Liver (tissue), 9 donors: ENCODE measurements around the gene SSC4D. TPM values are rescaled to one million over a fixed set of nuclear protein-coding genes. Genes with fewer than 3 reads are reported as not detected.

ENCODE experiments used
- DNase-seq: peaks from one replicate; pipeline ENCODE4 v3.0.0-alpha.2; 2017; ENCODE audit warnings: low spot score
- H3K27ac ChIP-seq, 2 donors: one replicate each; pipeline ENCODE4 v1.7.0; 2013; ENCODE audit warnings: inconsistent platforms in 2 of 2, low read length in 2 of 2, control low read depth in 1 of 2, low read depth in 1 of 2, mild to moderate bottlenecking in 1 of 2
- H3K27me3 ChIP-seq, 4 donors: one replicate each; pipeline versions ENCODE4 v1.6.1 to v1.7.0; 2013; ENCODE audit warnings: low read length in 3 of 4, inconsistent platforms in 1 of 4, mild to moderate bottlenecking in 1 of 4, moderate library complexity in 1 of 4; ENCODE audit not compliant: control insufficient read depth in 4 of 4, insufficient read depth in 4 of 4
- H3K36me3 ChIP-seq, 4 donors: one replicate each; pipeline versions ENCODE4 v1.6.1 to v1.7.0; 2013; ENCODE audit warnings: low read length in 3 of 4, mild to moderate bottlenecking in 3 of 4, low read depth in 1 of 4, moderate library complexity in 1 of 4; ENCODE audit not compliant: control insufficient read depth in 4 of 4, insufficient read depth in 3 of 4
- H3K4me1 ChIP-seq, 4 donors: one replicate each; pipeline versions ENCODE4 v1.6.1 to v1.7.0; 2013; ENCODE audit warnings: low read length in 3 of 4, mild to moderate bottlenecking in 3 of 4, moderate library complexity in 1 of 4; ENCODE audit not compliant: control insufficient read depth in 4 of 4, insufficient read depth in 4 of 4
- H3K4me3 ChIP-seq, 3 donors: one replicate each; pipeline versions ENCODE4 v1.6.1 to v1.7.0; 2013; ENCODE audit warnings: low read length in 3 of 3, control low read depth in 1 of 3, low read depth in 1 of 3, mild to moderate bottlenecking in 1 of 3
- H3K9ac ChIP-seq, 2 donors: one replicate each; pipeline ENCODE4 v1.7.0; 2013; ENCODE audit warnings: low read length in 2 of 2, mild to moderate bottlenecking in 2 of 2, moderate library complexity in 2 of 2, control low read depth in 1 of 2, low read depth in 1 of 2
- H3K9me3 ChIP-seq, 4 donors: one replicate each; pipeline versions ENCODE4 v1.6.1 to v1.7.0; 2013; ENCODE audit warnings: low read length in 3 of 4; ENCODE audit not compliant: control insufficient read depth in 4 of 4
- EGR1 ChIP-seq, 2 donors: IDR thresholded peaks; 2 replicates each; pipeline ENCODE4 v1.6.1; 2016 to 2018; ENCODE audit warnings: antibody characterized with exemption in 2 of 2, low read depth in 2 of 2
- FOXA2 ChIP-seq: IDR thresholded peaks from 2 replicates; pipeline ENCODE4 v1.6.1; 2016; ENCODE audit warnings: antibody characterized with exemption
- HNF4A ChIP-seq, 2 donors: conservative IDR thresholded peaks; 2 replicates each; pipeline ENCODE4 v1.6.1; 2016; ENCODE audit warnings: antibody characterized with exemption in 2 of 2, mild to moderate bottlenecking in 2 of 2
- HNF4G ChIP-seq: IDR thresholded peaks from 2 replicates; pipeline ENCODE4 v1.6.1; 2016; ENCODE audit warnings: antibody characterized with exemption
- JUND ChIP-seq, 2 donors: IDR thresholded peaks; 2 replicates each; pipeline ENCODE4 v1.6.1; 2016; ENCODE audit warnings: antibody characterized with exemption in 2 of 2
- NR2F2 ChIP-seq: IDR thresholded peaks from 2 replicates; pipeline ENCODE4 v1.6.1; 2016; ENCODE audit warnings: antibody characterized with exemption
- SP1 ChIP-seq: IDR thresholded peaks from 2 replicates; pipeline ENCODE4 v1.6.1; 2018; ENCODE audit warnings: antibody characterized with exemption, mild to moderate bottlenecking
- YY1 ChIP-seq: IDR thresholded peaks from 2 replicates; pipeline ENCODE4 v1.6.1; 2016; ENCODE audit warnings: antibody characterized with exemption, mild to moderate bottlenecking
- WGBS: extraction: QIAGEN DNeasy Blood & Tissue Kit; methylation state at CpG from one replicate; pipeline ENCODE4 v1.1.7; 2013; 5-methylcytosine and 5-hydroxymethylcytosine counted together
- polyA plus RNA-seq, 2 donors: library from polyadenylated mRNA; stranded (reverse) in 1 of 2; unstranded in 1 of 2; fragments of 200-250 nt in 1 of 2; fragments of >200 nt in 1 of 2; fragmentation: Nextera tagmentation in 1 of 2; extraction: Ambion mirVana in 1 of 2; gene quantifications; one replicate each; pipeline versions ENCODE4 v1.2.1 to v1.2.3, GENCODE V29; 2013 to 2015
- total RNA-seq, 2 donors: library from RNA; depleted of rRNA; stranded (reverse); fragments of >200 nt; gene quantifications; one replicate each; pipeline ENCODE4 v1.2.3, GENCODE V29; 2014
- TF ChIP-seq, protein P1 (sequence below): fragments of 150-350 bp; IDR thresholded peaks from 2 replicates; pipeline ENCODE4 v1.5.1; 2017; ENCODE audit warnings: improper control_type of control experiment, low read depth, low read length; ENCODE audit not compliant: missing input control
- TF ChIP-seq, protein P2 (sequence below): IDR thresholded peaks from 2 replicates; pipeline ENCODE4 v1.6.1; 2016; ENCODE audit warnings: antibody characterized with exemption
- TF ChIP-seq, protein P3 (sequence below): IDR thresholded peaks from 2 replicates; pipeline ENCODE4 v1.6.1; 2016; ENCODE audit warnings: antibody characterized with exemption, mild to moderate bottlenecking
- donor health status: healthy.
- donor health status: healthy.
- donor health status: healthy.
- donor health status: healthy.
- donor health status: healthy.

SSC4D gene
- total and polyA plus RNA-seq, 4 donors = 1.2 to 2.3 (median 1.5) TPM

DNA sequence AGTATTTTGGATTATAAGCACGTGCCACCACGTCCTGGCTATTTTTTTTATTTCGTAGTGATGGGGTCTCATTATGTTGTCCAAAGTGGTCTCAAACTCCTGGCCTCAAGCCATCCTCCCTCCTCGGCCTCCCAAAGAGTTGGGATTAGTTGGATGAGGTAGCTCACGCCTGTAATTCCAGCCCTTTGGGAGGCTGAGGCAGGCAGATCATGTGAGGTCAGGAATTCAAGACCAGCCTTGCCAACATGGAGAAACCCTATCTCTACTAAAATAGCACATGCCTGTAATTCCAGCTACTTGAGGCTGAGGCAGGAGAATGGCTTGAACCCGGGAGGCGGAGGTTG, 28.9 kb downstream of the SSC4D start:
- DNase-seq = no peak
- WGBS = 85% methylated on average over 7 of the region's 7 CpGs
- Histone ChIP-seq H3K9me3 (no peaks in the 10 kb centered on the region), H3K4me1 (peaks cover 0 to 6% (median 3%) of the 10 kb centered on the region in 4 donors), H3K27ac (peak overlapping the region; percentile 69 to 92), H3K36me3 (no peaks in the 10 kb centered on the region), H3K27me3 (no peaks in the 10 kb centered on the region), H3K4me3 (peak overlapping the region in 1 of 3 donors; percentile 7), H3K9ac (peak overlapping the region in 1 of 2 donors; percentile 81)
- TF ChIP-seq HNF4G = no peak
- TF ChIP-seq, protein P1, sequence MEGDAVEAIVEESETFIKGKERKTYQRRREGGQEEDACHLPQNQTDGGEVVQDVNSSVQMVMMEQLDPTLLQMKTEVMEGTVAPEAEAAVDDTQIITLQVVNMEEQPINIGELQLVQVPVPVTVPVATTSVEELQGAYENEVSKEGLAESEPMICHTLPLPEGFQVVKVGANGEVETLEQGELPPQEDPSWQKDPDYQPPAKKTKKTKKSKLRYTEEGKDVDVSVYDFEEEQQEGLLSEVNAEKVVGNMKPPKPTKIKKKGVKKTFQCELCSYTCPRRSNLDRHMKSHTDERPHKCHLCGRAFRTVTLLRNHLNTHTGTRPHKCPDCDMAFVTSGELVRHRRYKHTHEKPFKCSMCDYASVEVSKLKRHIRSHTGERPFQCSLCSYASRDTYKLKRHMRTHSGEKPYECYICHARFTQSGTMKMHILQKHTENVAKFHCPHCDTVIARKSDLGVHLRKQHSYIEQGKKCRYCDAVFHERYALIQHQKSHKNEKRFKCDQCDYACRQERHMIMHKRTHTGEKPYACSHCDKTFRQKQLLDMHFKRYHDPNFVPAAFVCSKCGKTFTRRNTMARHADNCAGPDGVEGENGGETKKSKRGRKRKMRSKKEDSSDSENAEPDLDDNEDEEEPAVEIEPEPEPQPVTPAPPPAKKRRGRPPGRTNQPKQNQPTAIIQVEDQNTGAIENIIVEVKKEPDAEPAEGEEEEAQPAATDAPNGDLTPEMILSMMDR = no peak
- TF ChIP-seq FOXA2 = no peak
- no peak for TF ChIP-seq EGR1 (IDR thresholded peaks at IDR 0.05; ENCODE audit: low read depth in 2 of 2)
- no peak for TF ChIP-seq NR2F2

DNA sequence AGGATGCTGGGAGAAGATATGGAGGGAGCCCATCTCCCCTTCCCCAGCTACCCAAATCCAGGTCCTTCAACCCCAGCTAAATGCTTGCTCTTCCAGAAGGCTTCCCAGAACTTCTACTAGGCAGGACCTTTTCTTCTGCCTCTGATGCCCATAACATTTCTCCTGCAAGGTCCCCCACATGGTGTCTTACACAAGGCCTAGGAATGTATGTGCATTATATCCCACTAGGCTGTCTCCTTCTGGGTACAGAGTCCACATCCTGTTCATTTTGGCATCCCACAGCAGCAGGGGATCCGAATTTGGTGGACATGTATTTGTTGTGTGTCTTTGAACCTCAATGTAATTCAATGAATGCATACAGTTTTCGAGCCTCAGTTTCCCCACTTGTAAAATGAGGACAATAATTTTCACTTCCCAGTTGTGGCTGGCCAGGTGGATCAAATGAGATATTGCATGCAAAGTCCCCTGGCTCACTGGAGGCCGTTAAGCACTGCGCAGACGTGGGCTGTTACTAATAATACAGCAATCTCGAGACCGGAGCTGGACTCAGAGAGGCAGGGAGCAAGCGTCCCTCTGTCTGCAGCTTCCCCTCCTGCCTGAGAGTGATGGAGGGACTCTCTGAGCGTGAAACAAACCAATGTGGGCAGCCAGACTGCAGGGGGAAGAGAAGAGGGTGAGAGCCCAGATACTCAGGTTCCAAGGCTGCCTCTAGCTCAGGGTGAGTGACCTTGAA, 32.1 kb downstream of the SSC4D start:
- WGBS = 78% methylated on average over 9 of the region's 9 CpGs
- no peak overlapping the region for H3K4me3 ChIP-seq
- H3K27ac ChIP-seq = no peak overlapping the region
- no peak for DNase-seq
- no peak overlapping the region for H3K9ac ChIP-seq
- H3K36me3 ChIP-seq = no peaks in the 10 kb centered on the region
- H3K4me1 ChIP-seq = peaks cover 0 to 6% (median 3%) of the 10 kb centered on the region in 4 donors
- no peaks in the 10 kb centered on the region for H3K27me3 ChIP-seq
- H3K9me3 ChIP-seq = no peaks in the 10 kb centered on the region
- TF ChIP-seq SP1 (no peak), HNF4A (conservative IDR thresholded peaks at IDR 0.05) (no peak), JUND (IDR thresholded peaks at IDR 0.05) (no peak), YY1 (no peak)
- TF ChIP-seq, protein P2, sequence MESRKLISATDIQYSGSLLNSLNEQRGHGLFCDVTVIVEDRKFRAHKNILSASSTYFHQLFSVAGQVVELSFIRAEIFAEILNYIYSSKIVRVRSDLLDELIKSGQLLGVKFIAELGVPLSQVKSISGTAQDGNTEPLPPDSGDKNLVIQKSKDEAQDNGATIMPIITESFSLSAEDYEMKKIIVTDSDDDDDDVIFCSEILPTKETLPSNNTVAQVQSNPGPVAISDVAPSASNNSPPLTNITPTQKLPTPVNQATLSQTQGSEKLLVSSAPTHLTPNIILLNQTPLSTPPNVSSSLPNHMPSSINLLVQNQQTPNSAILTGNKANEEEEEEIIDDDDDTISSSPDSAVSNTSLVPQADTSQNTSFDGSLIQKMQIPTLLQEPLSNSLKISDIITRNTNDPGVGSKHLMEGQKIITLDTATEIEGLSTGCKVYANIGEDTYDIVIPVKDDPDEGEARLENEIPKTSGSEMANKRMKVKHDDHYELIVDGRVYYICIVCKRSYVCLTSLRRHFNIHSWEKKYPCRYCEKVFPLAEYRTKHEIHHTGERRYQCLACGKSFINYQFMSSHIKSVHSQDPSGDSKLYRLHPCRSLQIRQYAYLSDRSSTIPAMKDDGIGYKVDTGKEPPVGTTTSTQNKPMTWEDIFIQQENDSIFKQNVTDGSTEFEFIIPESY = no peak
- TF ChIP-seq, protein P3, sequence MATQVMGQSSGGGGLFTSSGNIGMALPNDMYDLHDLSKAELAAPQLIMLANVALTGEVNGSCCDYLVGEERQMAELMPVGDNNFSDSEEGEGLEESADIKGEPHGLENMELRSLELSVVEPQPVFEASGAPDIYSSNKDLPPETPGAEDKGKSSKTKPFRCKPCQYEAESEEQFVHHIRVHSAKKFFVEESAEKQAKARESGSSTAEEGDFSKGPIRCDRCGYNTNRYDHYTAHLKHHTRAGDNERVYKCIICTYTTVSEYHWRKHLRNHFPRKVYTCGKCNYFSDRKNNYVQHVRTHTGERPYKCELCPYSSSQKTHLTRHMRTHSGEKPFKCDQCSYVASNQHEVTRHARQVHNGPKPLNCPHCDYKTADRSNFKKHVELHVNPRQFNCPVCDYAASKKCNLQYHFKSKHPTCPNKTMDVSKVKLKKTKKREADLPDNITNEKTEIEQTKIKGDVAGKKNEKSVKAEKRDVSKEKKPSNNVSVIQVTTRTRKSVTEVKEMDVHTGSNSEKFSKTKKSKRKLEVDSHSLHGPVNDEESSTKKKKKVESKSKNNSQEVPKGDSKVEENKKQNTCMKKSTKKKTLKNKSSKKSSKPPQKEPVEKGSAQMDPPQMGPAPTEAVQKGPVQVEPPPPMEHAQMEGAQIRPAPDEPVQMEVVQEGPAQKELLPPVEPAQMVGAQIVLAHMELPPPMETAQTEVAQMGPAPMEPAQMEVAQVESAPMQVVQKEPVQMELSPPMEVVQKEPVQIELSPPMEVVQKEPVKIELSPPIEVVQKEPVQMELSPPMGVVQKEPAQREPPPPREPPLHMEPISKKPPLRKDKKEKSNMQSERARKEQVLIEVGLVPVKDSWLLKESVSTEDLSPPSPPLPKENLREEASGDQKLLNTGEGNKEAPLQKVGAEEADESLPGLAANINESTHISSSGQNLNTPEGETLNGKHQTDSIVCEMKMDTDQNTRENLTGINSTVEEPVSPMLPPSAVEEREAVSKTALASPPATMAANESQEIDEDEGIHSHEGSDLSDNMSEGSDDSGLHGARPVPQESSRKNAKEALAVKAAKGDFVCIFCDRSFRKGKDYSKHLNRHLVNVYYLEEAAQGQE = no peak
